Stimulated activated CD4-positive, alpha-beta T cell treated with anti-CD3 and anti-CD28 coated beads, Interleukin-12 subunit alpha, Interleukin-12 subunit beta, amount 100 ng/mL, for 48 hours (primary cell): ENCODE measurements around the gene OXA1L.
"Not testable (repeated sequence)": the region's sequence is repeated elsewhere in the genome, so short reads cannot be mapped to it uniquely, and the experiment has no call there.

Source experiments
- DNase-seq, 3 donors: peaks; one replicate each; pipeline ENCODE4 v3.0.0-alpha.2; 2020; ENCODE audit warnings: low read depth in 2 of 3, low spot score in 1 of 3

OXA1L gene

DNA sequence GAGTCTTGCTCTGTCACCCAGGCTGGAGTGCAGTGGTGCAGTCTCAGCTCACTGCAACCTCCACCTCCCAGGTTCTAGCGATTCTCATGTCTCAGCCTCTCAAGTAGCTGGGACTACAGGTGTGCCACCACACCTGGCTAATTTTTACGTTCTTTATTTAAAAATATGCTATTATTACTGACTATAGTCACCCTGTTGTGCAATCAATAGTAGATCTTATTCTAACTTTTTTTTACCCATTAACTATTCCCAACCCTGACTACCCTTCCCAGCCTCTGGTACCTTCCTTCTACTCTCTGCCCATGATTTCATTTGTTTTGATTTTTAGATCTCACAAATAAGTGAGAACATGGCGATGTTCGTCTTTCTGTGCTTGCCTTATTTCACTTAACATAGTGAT lies 2.5 kb downstream of the OXA1L start:
- DNase-seq, result no peak

DNA sequence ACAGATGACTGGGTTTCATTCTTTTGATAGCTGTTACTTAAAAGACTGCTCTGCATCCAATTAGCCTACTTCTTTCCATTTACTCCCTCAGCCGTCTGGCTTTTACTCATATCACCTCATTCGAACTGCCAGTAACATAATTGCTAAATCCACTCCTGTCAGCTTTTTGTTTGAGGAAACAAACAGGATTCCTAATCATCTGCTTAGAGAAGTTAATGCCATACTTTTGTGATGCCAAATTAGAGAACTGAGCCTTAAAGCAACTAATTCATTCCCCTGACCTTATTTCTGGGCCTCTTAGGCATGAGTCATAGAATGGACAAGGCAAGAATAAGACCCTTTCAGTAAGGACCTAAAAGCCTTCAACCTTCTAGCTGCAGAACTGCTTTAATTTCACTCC lies 2.9 kb downstream of the OXA1L start:
- no peak for DNase-seq

- no peak for DNase-seq
Measured at GRCh38 chr14:22770481-22771187, 4.1 kb downstream of the OXA1L start.

DNA sequence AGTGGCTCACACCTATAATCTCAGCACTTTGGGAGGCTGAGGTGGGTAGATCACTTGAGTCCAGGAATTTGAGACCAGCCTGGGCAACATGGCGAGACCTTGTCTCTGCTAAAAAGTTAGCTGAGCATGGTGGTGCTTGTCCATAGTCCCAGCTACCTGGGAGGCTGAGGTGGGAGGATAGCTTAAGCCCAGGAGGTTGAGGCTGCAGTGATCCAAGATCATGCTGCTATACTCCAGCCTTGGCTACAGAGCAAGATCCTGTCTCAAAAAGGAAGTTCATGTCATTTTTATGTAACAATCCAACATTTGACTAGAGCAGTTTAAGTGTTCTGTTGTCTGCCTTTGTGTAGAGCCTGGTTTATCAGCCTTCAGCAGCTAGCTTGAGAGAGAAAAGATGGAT lies 6.2 kb downstream of the OXA1L start:
- DNase-seq, result no peak

DNA sequence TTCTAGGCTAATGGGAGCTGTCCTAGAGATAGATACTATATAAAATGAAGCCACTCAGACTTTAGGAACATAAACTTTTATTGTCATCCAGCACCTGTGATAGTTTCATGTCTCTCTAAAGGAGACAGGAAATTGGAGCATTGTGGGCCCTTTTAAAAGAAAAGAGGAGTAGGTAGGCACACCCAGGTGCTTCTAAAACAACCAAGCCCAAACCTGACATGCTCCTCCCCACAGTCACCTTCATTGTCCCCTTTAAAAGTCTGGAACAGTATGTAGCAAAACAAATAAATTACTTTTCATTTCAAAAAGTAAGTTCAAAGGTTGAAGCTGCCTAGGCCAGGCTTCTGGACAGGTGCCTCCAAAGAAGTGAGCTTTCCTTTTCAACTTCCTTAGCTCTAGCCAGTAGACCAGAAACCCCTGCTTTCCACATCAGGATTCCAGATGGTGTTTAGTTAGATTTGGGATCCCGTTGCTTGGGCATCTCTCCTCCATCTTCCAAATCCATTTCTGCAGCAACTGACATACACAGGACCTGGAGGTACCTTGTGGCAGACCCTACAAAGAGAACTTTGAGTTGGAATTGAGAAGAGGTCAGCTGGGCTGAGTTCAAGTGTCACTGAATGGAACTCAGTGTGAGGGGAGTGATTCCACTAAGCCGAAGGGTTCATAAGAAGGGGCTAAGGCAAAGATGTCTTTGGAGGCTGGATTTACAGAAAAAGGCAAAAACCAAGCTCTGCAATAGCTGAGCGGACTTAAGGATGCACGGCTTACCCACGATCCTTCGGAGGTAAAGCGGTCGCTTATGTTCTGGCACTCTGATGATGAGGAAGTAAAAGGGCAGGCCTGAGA lies 6.9 kb downstream of the OXA1L start:
- no peak for DNase-seq

DNA sequence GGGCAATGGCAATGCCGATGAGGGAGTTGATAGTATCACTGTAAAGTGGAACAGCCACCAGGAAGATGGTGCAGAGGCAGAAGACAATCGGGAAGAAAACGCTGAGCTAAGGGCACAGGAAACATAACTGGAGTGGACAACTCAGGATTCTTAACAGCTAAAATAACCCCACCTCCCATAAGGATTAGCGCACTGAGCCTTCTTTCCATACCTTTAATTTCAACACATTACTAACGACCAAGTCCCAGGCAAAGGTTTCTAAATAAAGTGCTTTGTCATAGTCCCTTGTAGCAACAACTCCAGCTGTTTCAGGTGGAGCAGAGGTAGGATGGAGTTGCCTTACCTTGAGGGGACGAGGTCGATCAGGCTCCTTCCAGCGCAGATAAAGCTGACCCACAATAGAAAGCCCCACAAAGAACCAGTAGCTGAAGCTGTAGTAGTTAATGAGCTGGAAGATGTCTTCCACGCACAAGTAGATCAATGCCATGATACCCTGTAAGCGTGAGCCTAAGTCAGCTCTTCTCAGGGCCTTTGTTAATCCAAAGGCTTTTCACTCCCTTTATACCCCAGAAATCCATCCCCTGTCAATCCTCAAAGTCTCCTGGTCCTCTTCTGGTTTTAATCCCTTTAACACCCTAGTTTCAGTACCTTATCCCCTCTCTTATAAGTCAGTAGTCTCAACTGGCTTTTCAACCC lies 7.7 kb downstream of the OXA1L start:
- DNase-seq, result no peak

GRCh38 chr14:22776215-22776614 lies 9.7 kb downstream of the OXA1L start:
- no peak for DNase-seq

GRCh38 chr14:22776849-22777248 lies 10.4 kb downstream of the OXA1L start:
- not testable (repeated sequence) for DNase-seq

GRCh38 chr14:22778084-22778483 lies 11.6 kb downstream of the OXA1L start:
- no peak for DNase-seq

GRCh38 chr14:22780105-22780679 lies 13.7 kb downstream of the OXA1L start:
- DNase-seq, result no peak

GRCh38 chr14:22780941-22781300 lies 14.4 kb downstream of the OXA1L start:
- DNase-seq, result no peak

- DNase-seq, result no peak
Measured at GRCh38 chr14:22781301-22781991, 15.0 kb downstream of the OXA1L start.

- no peak for DNase-seq
Measured at GRCh38 chr14:22786685-22787084, 20.2 kb downstream of the OXA1L start.

- DNase-seq, result no peak
Measured at GRCh38 chr14:22791301-22791700, 24.8 kb downstream of the OXA1L start.

DNA sequence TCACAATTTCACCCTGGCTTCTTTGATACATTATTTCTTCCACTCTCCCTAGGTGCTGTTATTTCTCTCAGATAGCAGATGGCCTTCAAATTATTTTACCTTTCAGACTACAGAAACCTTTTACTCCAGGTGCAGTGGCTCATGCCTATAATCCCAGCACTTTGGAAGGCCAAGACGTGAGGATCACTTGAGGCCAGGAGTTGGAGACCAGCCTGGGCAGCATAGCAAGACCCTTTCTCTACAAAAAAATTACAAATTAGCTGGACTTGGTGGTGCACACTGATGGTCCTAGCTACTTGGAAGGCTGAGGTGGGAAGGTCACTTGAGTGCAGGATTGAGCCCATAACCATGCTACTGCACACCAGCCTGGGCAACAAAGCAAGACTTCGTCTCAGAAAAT lies 25.7 kb downstream of the OXA1L start:
- no peak for DNase-seq

DNA sequence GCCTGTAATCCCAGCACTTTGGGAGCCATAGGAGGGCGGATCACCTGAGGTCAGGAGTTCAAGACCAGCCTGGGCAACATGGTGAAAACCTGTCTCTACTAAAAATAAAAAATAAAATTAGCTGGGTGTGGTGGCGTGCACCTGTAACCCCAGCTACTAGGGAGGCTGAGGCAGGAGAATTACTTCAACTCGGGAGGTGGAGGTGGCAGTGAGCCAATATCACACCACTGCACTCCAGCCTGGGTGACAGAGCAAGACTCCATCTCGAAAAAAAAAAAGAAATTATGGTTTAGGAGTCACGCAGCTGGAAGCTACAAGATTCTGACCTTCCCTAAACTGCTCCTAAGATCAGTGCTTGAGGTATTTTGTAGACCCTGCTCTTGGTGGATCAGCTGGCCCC lies 27.1 kb downstream of the OXA1L start:
- DNase-seq, result not testable (repeated sequence)

- no peak for DNase-seq
Measured at GRCh38 chr14:22793976-22794375, 27.5 kb downstream of the OXA1L start.

DNA sequence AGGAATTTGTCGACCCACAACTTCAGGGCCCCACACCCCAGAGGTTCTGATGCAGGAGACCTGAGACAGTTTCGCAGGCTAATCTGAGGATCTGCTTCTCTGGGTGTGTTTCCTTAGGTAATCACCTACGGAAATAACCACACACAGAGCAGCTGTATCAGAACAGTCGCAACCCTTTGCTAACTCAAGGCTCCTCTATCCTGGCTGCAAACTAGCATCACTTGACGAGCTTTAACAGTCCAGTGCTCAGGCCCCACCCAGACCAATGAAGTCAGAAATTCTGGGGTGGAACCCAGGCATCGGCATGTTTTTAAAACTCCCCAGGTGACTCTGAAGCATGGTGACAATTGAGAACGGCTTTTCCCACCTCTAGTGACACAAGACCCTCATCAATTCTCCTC lies 28.1 kb downstream of the OXA1L start:
- DNase-seq, result no peak

- DNase-seq, result no peak
Measured at GRCh38 chr14:22796087-22796707, 29.7 kb downstream of the OXA1L start.

DNA sequence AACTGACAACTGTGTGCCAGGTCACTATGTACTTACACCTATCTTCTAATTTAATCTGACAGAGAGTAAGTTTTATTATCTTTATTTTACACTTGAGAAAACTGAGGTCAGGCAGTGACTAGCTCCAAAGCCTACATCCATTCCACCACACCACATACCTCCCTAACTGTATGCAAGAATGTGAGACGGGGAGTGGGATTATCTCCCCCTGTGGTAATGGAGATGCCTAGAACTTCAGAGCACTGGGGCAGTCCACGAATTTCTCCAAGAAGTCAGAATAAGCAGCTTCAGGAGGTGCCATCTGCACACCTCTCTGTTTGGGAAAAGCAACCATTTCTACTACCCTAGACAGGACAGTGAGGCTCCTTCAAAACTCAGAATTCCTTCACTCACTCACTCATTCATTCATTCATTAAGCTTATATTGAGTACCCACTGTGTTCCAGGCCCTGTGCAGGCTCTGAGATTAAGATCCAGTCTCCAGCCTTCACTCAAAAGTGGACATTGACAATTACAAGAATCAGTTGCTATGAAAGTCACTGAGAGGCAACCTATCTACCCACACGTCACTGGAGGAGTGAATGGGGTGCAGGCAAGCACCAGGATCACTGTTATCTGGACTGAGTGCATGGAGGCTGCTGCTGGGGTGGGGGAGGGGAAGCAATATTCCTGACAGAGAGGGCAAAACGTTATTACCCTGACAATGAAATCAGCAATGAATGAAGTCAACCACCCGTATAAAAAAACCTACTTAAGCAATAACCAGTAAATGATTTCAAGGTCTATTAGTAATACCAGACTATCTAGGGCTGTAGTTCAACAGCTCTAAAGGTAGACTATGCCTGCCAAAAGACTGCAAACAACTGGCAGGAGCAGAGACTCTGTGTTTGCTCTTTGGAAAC lies 30.8 kb downstream of the OXA1L start:
- DNase-seq, result no peak
